ENCODE data around the gene TMEFF2. TPM values are rescaled to one million over a fixed set of nuclear protein-coding genes. Genes with fewer than 3 reads are reported as not detected.

The TMEFF2 gene
- total and polyA plus RNA-seq, 2 experiments from 2014 or later = 1.7 to 2.2 TPM

GRCh38 chr2:192153561-192153960 is 41.2 kb downstream of the TMEFF2 start (continued):
- TF ChIP-seq ZNF462 (CRISPR knock-in tag; IDR thresholded peaks at IDR 0.05) = no peak
- TF ChIP-seq ZNF331 (CRISPR knock-in tag; IDR thresholded peaks at IDR 0.05; ENCODE audit: low read depth) = no peak
- TF ChIP-seq POLR2AphosphoS5 (IDR thresholded peaks at IDR 0.05; ENCODE audit: low read depth) = no peak
- TF ChIP-seq ETS1 (IDR thresholded peaks at IDR 0.05) = no peak

- no peaks in the 10 kb centered on the region for H3K9me3 Mint-ChIP-seq
- no peaks in the 10 kb centered on the region for H3K27me3 Mint-ChIP-seq (ENCODE audit: insufficient read depth, low read depth, poor library complexity)
- H3K79me2 ChIP-seq (replicated peaks; ENCODE audit: insufficient read depth) = no peaks in the 10 kb centered on the region
- H3K36me3 Mint-ChIP-seq (ENCODE audit: low read depth) = no peaks in the 10 kb centered on the region
- H3K4me3 ChIP-seq = no peak overlapping the region
- no peaks in the 10 kb centered on the region for H3K27me3 ChIP-seq (ENCODE audit: insufficient read depth)
- ATAC-seq = no peak
- no peak overlapping the region for H3K27ac ChIP-seq (ENCODE audit: low read depth)
- H3K36me3 ChIP-seq (ENCODE audit: insufficient read depth) = no peaks in the 10 kb centered on the region
- no peaks in the 10 kb centered on the region for H3K4me1 Mint-ChIP-seq
- H3K4me1 ChIP-seq (ENCODE audit: insufficient read depth) = no peaks in the 10 kb centered on the region
- no peak for DNase-seq (ENCODE audit: low spot score)
- H3K4me2 ChIP-seq = no peak overlapping the region
- H4K20me1 ChIP-seq (replicated peaks; ENCODE audit: insufficient read depth) = no peaks in the 10 kb centered on the region
- peaks cover 11% of the 10 kb centered on the region; the same call in 1 of the 2 replicates for H3K9me2 ChIP-seq (ENCODE audit: insufficient read depth)
- H2AFZ ChIP-seq = no peak overlapping the region
- peak overlapping the region; percentile 60; the same call in 1 of the 2 replicates for H3K27ac Mint-ChIP-seq
- no peak overlapping the region for H3K4me3 Mint-ChIP-seq
- H3F3A ChIP-seq (replicated peaks; ENCODE audit: low read depth) = no peaks in the 10 kb centered on the region
- no peak for TF ChIP-seq EZH2phosphoT487 (IDR thresholded peaks at IDR 0.05; ENCODE audit: unreplicated experiment)
- no peak for TF ChIP-seq REST (IDR thresholded peaks at IDR 0.05; ENCODE audit: unreplicated experiment)
- no peak for TF ChIP-seq ETS1 (IDR thresholded peaks at IDR 0.05)
- TF ChIP-seq CREB1 (CRISPR knock-in tag; IDR thresholded peaks at IDR 0.05; ENCODE audit: low read depth) = no peak
- TF ChIP-seq CTCF (conservative IDR thresholded peaks at IDR 0.05; ENCODE audit: low read depth in 2 of 2) = no peak
- no peak for TF ChIP-seq ZNF114 (CRISPR knock-in tag; IDR thresholded peaks at IDR 0.05)
- no peak for TF ChIP-seq NANOG (IDR thresholded peaks at IDR 0.05; ENCODE audit: borderline replicate concordance)
These were observed 42.9 kb downstream of the TMEFF2 start for GRCh38 chr2:192151853-192152252.
